Measurements from ENCODE around the gene HAUS1.

DNA sequence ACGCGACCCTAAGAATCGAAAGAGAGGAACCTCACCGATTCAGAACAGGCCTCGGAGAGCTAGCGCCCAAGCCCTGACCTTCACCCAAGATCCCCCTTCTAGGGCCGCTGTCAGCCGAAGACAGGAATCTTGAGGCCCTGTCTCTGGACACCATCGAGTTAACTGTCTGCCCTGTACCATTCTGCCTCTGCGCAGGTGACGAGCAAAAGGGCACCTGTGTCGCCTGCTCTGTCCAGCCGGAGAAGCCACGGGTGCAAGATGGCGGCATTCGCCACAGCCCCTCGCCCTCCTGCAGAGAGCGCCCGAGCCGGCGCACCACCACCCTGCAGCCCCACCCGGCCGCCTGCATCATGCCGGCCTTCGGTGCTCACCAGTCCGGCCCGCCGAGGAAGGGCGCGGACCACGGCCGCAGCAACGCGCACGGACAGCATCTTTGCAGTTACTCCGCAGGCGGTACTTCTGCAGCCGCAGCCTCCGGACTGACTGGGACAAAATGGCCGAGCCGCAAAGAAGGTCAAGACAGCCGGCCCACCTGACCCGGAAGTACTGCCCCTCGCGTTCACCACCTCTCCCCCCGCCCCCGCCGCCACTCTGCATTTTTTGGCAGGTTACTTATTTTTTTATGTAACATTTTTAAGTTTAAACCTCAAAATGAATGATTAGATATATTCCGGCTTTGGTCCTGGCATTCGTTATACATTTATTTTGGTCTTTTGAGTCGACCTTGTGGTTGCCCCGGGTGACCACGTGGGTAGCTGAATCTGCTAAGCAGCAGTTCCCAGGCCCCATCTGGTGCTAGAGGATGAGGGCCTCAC, 6.2 kb upstream of the HAUS1 start, which contains the start of gene ATP5F1A:
- TF ChIP-seq, protein P1, sequence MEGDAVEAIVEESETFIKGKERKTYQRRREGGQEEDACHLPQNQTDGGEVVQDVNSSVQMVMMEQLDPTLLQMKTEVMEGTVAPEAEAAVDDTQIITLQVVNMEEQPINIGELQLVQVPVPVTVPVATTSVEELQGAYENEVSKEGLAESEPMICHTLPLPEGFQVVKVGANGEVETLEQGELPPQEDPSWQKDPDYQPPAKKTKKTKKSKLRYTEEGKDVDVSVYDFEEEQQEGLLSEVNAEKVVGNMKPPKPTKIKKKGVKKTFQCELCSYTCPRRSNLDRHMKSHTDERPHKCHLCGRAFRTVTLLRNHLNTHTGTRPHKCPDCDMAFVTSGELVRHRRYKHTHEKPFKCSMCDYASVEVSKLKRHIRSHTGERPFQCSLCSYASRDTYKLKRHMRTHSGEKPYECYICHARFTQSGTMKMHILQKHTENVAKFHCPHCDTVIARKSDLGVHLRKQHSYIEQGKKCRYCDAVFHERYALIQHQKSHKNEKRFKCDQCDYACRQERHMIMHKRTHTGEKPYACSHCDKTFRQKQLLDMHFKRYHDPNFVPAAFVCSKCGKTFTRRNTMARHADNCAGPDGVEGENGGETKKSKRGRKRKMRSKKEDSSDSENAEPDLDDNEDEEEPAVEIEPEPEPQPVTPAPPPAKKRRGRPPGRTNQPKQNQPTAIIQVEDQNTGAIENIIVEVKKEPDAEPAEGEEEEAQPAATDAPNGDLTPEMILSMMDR (IDR thresholded peaks at IDR 0.05; ENCODE audit: low read depth, low read length): no peak
- peak; percentile 62 for TF ChIP-seq POLR2A (IDR thresholded peaks at IDR 0.05; ENCODE audit: extremely low read depth, insufficient read length)
